Measurements from ENCODE around the gene GGCX. TPM values are rescaled to one million over a fixed set of nuclear protein-coding genes. Genes with fewer than 3 reads are reported as not detected.

Gene GGCX
- total RNA-seq, 1 experiment from 2014 or later = 60.5 TPM

GRCh38 chr2:85537600-85538506 is 23.4 kb downstream of the GGCX start:
- DNase-seq (ENCODE audit: low spot score) = peak; percentile 68
- CTCF ChIA-PET = interaction anchor here (1.2 kb wide), 1 partner anchor 14 kb away, joined by 3 read pairs; no protein-coding TSS in a partner anchor
- H3K27me3 ChIP-seq (replicated peaks; ENCODE audit: insufficient read depth, low read depth, low read length, poor library complexity) = no peaks in the 10 kb centered on the region

DNA sequence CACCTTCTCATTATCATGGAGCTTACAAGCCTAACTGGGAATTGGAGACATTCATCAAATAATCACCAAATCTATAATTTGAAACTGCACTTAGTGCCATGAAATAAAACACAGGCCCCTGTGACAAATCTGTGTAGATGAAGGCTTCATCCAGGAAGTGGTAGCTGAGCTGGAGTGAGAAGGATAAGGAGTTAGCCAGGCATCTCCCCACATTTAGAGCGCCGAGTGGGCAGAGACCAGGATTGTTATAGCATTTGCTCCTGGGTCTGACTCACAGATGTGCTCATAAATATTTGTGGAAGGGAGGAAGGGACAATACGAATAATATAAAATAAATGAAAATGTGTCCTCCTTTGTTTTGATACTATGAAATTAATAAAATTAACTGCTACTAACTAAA is 24.8 kb downstream of the GGCX start:
- POLR2A ChIA-PET (ENCODE audit: low non-redundant PET) = no interaction called here
- TF ChIP-seq EZH2 (IDR thresholded peaks at IDR 0.05; ENCODE audit: borderline replicate concordance, low read depth, low read length, poor library complexity, severe bottlenecking) = no peak
- TF ChIP-seq, protein P1, sequence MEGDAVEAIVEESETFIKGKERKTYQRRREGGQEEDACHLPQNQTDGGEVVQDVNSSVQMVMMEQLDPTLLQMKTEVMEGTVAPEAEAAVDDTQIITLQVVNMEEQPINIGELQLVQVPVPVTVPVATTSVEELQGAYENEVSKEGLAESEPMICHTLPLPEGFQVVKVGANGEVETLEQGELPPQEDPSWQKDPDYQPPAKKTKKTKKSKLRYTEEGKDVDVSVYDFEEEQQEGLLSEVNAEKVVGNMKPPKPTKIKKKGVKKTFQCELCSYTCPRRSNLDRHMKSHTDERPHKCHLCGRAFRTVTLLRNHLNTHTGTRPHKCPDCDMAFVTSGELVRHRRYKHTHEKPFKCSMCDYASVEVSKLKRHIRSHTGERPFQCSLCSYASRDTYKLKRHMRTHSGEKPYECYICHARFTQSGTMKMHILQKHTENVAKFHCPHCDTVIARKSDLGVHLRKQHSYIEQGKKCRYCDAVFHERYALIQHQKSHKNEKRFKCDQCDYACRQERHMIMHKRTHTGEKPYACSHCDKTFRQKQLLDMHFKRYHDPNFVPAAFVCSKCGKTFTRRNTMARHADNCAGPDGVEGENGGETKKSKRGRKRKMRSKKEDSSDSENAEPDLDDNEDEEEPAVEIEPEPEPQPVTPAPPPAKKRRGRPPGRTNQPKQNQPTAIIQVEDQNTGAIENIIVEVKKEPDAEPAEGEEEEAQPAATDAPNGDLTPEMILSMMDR (conservative IDR thresholded peaks at IDR 0.05; ENCODE audit: low read depth, low read length) = no peak
- Histone ChIP-seq H3K27ac (ENCODE audit: low read depth, low read length, poor library complexity, severe bottlenecking) (no peak overlapping the region), H3K36me3 (ENCODE audit: insufficient read depth, low read length, poor library complexity, severe bottlenecking) (peaks cover 16% of the 10 kb centered on the region), H3K27me3 (replicated peaks; ENCODE audit: insufficient read depth, low read depth, low read length, poor library complexity) (no peaks in the 10 kb centered on the region), H3K4me3 (ENCODE audit: low read depth, low read length, poor library complexity, severe bottlenecking) (no peak overlapping the region), H3K4me1 (ENCODE audit: insufficient read depth, low read length, poor library complexity, severe bottlenecking) (peaks cover 14% of the 10 kb centered on the region), H3K9me3 (ENCODE audit: low read depth, low read length, poor library complexity, severe bottlenecking) (no peaks in the 10 kb centered on the region)
- peak; percentile 19 for DNase-seq (ENCODE audit: low spot score)
- CTCF ChIA-PET = no interaction called here
- intact Hi-C loops (cut with micrococcal nuclease; ENCODE audit: unreplicated experiment) = no loop called here
- BruUV-seq (replicated peaks) = no TSS peak

More at GRCh38 chr2:85537600-85538506, 23.4 kb downstream of the GGCX start:
- TF ChIP-seq, protein P1 (conservative IDR thresholded peaks at IDR 0.05; ENCODE audit: low read depth, low read length) = 0 out of 2 replicates have a peak, but pooled peaks have one; percentile 21
- TF ChIP-seq EZH2 (IDR thresholded peaks at IDR 0.05; ENCODE audit: borderline replicate concordance, low read depth, low read length, poor library complexity, severe bottlenecking) = no peak
- intact Hi-C loops (cut with micrococcal nuclease; ENCODE audit: unreplicated experiment) = no loop called here
- no peaks in the 10 kb centered on the region for H3K9me3 ChIP-seq (ENCODE audit: low read depth, low read length, poor library complexity, severe bottlenecking)
- peak overlapping the region; percentile 93 for H3K4me3 ChIP-seq (ENCODE audit: low read depth, low read length, poor library complexity, severe bottlenecking)
- peaks cover 28% of the 10 kb centered on the region for H3K4me1 ChIP-seq (ENCODE audit: insufficient read depth, low read length, poor library complexity, severe bottlenecking)
- POLR2A ChIA-PET (ENCODE audit: low non-redundant PET) = interaction anchor here (0.6 to 1.1 kb wide), 4 partner anchors 11 to 150 kb away, joined by 3 to 4 read pairs (median 3); no protein-coding TSS in a partner anchor
- H3K27ac ChIP-seq (ENCODE audit: low read depth, low read length, poor library complexity, severe bottlenecking) = peak overlapping the region; percentile 99
- peaks cover 30% of the 10 kb centered on the region for H3K36me3 ChIP-seq (ENCODE audit: insufficient read depth, low read length, poor library complexity, severe bottlenecking)
- TSS peak; percentile 75 for BruUV-seq (replicated peaks)

DNA sequence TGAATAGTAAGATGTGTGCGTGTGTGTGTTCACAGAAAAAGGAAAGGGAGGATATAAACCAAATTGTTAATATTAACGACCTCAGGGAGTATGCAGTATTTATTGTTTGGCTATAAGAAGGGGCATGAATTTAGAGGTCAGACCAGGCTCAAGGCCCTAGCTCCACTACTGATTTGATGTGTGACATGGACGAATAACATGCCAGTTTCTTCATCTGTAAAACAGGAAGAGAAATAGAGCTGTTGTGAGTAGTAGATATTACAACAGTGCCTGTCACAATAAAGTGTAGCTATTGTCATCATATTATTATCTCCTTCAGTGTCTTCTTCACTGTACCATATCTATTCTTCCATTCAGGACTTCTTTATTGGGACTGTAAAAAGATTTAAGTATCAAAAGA is 26.4 kb downstream of the GGCX start:
- intact Hi-C loops (cut with micrococcal nuclease; ENCODE audit: unreplicated experiment) = no loop called here
- Histone ChIP-seq H3K27me3 (replicated peaks; ENCODE audit: insufficient read depth, low read depth, low read length, poor library complexity) (no peaks in the 10 kb centered on the region), H3K27ac (ENCODE audit: low read depth, low read length, poor library complexity, severe bottlenecking) (no peak overlapping the region), H3K9me3 (ENCODE audit: low read depth, low read length, poor library complexity, severe bottlenecking) (no peaks in the 10 kb centered on the region), H3K4me3 (ENCODE audit: low read depth, low read length, poor library complexity, severe bottlenecking) (no peak overlapping the region), H3K4me1 (ENCODE audit: insufficient read depth, low read length, poor library complexity, severe bottlenecking) (peaks cover 8% of the 10 kb centered on the region), H3K36me3 (ENCODE audit: insufficient read depth, low read length, poor library complexity, severe bottlenecking) (no peaks in the 10 kb centered on the region)
- ChIA-PET POLR2A (ENCODE audit: low non-redundant PET) (no interaction called here), CTCF (no interaction called here)
- TF ChIP-seq EZH2 (IDR thresholded peaks at IDR 0.05; ENCODE audit: borderline replicate concordance, low read depth, low read length, poor library complexity, severe bottlenecking) = no peak
- TF ChIP-seq, protein P1 (conservative IDR thresholded peaks at IDR 0.05; ENCODE audit: low read depth, low read length) = no peak
- DNase-seq (ENCODE audit: low spot score) = no peak
- BruUV-seq (replicated peaks) = no TSS peak
